WTC11 (cell line): ENCODE measurements around the gene VPS33B. TPM values are rescaled to one million over a fixed set of nuclear protein-coding genes. Genes with fewer than 3 reads are reported as not detected.
A peak's percentile ranks its signal among the peaks of the same experiment; 100 is the strongest.

ENCODE experiments used
- ATAC-seq: fragments of 200-7000 bp; cut with Tn5 transposase; 2 replicates; pipeline ENCODE4 v1.10.0; 2021; ENCODE audit warnings: mild to moderate bottlenecking, moderate library complexity
- CTCF ChIA-PET: fragments of 300-600 bp; sonication (Branson Sonifier 250); formaldehyde crosslinking; loops from one replicate; lab custom pipeline; 2021; ENCODE audit warnings: antibody characterized with exemption; lab: Charles Lee
- POLR2A ChIA-PET: fragments of 350-600 bp; sonication (Branson Sonifier 250); formaldehyde crosslinking; loops from one replicate; lab custom pipeline; 2021; ENCODE audit warnings: antibody characterized with exemption; lab: Charles Lee
- DNase-seq: peaks from one replicate; pipeline ENCODE4 v3.0.0; 2021; ENCODE audit warnings: low spot score
- H3K27ac Mint-ChIP-seq: 2 replicates; pipeline ENCODE4 v1.8.0; 2021; ENCODE audit warnings: mixed read lengths
- H3K27me3 Mint-ChIP-seq: 2 replicates; pipeline ENCODE4 v1.8.0; 2021; ENCODE audit warnings: low read depth, mild to moderate bottlenecking, moderate library complexity, mixed read lengths
- H3K36me3 Mint-ChIP-seq: 2 replicates; pipeline ENCODE4 v1.8.0; 2021; ENCODE audit warnings: mixed read lengths
- H3K4me1 Mint-ChIP-seq: 2 replicates; pipeline ENCODE4 v1.8.0; 2022; ENCODE audit warnings: mixed read lengths
- H3K4me3 Mint-ChIP-seq: 2 replicates; pipeline ENCODE4 v1.8.0; 2021; ENCODE audit warnings: mild to moderate bottlenecking, moderate library complexity, mixed read lengths
- H3K9me3 Mint-ChIP-seq: 2 replicates; pipeline ENCODE4 v1.8.0; 2021; ENCODE audit warnings: mixed read lengths
- CREB1 ChIP-seq: sonication (generic); formaldehyde crosslinking; IDR thresholded peaks from 2 replicates; pipeline ENCODE4 v1.8.0; 2023; ENCODE audit warnings: mild to moderate bottlenecking, missing genetic modification reagents
- CREM ChIP-seq: sonication (generic); formaldehyde crosslinking; IDR thresholded peaks from 2 replicates; pipeline ENCODE4 v1.8.1; 2022; ENCODE audit warnings: mild to moderate bottlenecking, missing genetic modification reagents, moderate library complexity
- E2F4 ChIP-seq: sonication (generic); formaldehyde crosslinking; IDR thresholded peaks from 2 replicates; pipeline ENCODE4 v1.8.1; 2022; ENCODE audit warnings: low read depth, mild to moderate bottlenecking, moderate library complexity, missing genetic modification reagents, borderline replicate concordance
- FOXJ3 ChIP-seq: sonication (generic); formaldehyde crosslinking; IDR thresholded peaks from 2 replicates; pipeline ENCODE4 v1.9.0; 2021; ENCODE audit warnings: missing genetic modification reagents, mild to moderate bottlenecking, borderline replicate concordance
- FOXP4 ChIP-seq: sonication (generic); formaldehyde crosslinking; IDR thresholded peaks from 2 replicates; pipeline ENCODE4 v1.8.0; 2022; ENCODE audit warnings: mild to moderate bottlenecking, missing genetic modification reagents
- GABPB1 ChIP-seq: sonication (generic); formaldehyde crosslinking; IDR thresholded peaks from 2 replicates; pipeline ENCODE4 v1.8.1; 2023; ENCODE audit warnings: mild to moderate bottlenecking, missing genetic modification reagents
- GRHL2 ChIP-seq: fragments of 250-450 bp; sonication (Bioruptor Pico); IDR thresholded peaks from 2 replicates; pipeline ENCODE4 v1.8.0; 2022; ENCODE audit warnings: mild to moderate bottlenecking, moderate library complexity; ENCODE audit not compliant: insufficient replicate concordance, severe bottlenecking
- GTF2I ChIP-seq: fragments of 250-450 bp; sonication (Bioruptor Pico); conservative IDR thresholded peaks from 2 replicates; pipeline ENCODE4 v1.4.0; 2021; ENCODE audit warnings: mild to moderate bottlenecking
- HMGA2 ChIP-seq: fragments of 250-450 bp; sonication (Bioruptor Pico); IDR thresholded peaks from 2 replicates; pipeline ENCODE4 v1.4.0; 2021; ENCODE audit warnings: mild to moderate bottlenecking, moderate library complexity
- MXD4 ChIP-seq: fragments of 250-450 bp; sonication (Bioruptor Pico); IDR thresholded peaks from 2 replicates; pipeline ENCODE4 v1.8.0; 2021; ENCODE audit warnings: mild to moderate bottlenecking, moderate library complexity, borderline replicate concordance
- SMAD4 ChIP-seq: sonication (generic); formaldehyde crosslinking; IDR thresholded peaks from 2 replicates; pipeline ENCODE4 v1.8.0; 2022; ENCODE audit warnings: mild to moderate bottlenecking, missing genetic modification reagents
- TCF7 ChIP-seq: sonication (generic); formaldehyde crosslinking; IDR thresholded peaks from 2 replicates; pipeline ENCODE4 v1.8.0; 2022; ENCODE audit warnings: mild to moderate bottlenecking, low read depth, missing genetic modification reagents, moderate library complexity
- TEAD1 ChIP-seq: sonication (generic); formaldehyde crosslinking; IDR thresholded peaks from 2 replicates; pipeline ENCODE4 v1.8.0; 2022; ENCODE audit warnings: mild to moderate bottlenecking, missing genetic modification reagents
- ZNF219 ChIP-seq: sonication (generic); formaldehyde crosslinking; IDR thresholded peaks from 2 replicates; pipeline ENCODE4 v1.8.0; 2023; ENCODE audit warnings: missing genetic modification reagents, mild to moderate bottlenecking, borderline replicate concordance
- ZNF416 ChIP-seq: fragments of 250-450 bp; sonication (Bioruptor Pico); IDR thresholded peaks from 2 replicates; pipeline ENCODE4 v1.9.0; 2021; ENCODE audit warnings: mild to moderate bottlenecking, inconsistent platforms
- ZNF423 ChIP-seq: fragments of 250-450 bp; sonication (Bioruptor Pico); IDR thresholded peaks from 2 replicates; pipeline ENCODE4 v2.1.2; 2022; ENCODE audit warnings: mild to moderate bottlenecking, moderate library complexity
- ZNF671 ChIP-seq: fragments of 250-450 bp; sonication (Bioruptor Pico); IDR thresholded peaks from 2 replicates; pipeline ENCODE4 v1.8.0; 2021; ENCODE audit warnings: mild to moderate bottlenecking
- total RNA-seq: library from RNA; stranded (reverse); gene quantifications from 3 replicates; pipeline ENCODE4 v1.2.3, GENCODE V29; 2021
- TF ChIP-seq, protein P1 (sequence below): fragments of 200-600 bp; IDR thresholded peaks from 2 replicates; pipeline ENCODE4 v1.8.0; 2022; ENCODE audit warnings: antibody characterized with exemption
- TF ChIP-seq, protein P2 (sequence below): sonication (generic); formaldehyde crosslinking; IDR thresholded peaks from 2 replicates; pipeline ENCODE4 v1.8.1; 2023; ENCODE audit warnings: mild to moderate bottlenecking, missing genetic modification reagents, borderline replicate concordance

Gene VPS33B
- total RNA-seq, 1 experiment from 2014 or later: 21.1 TPM

- ATAC-seq: no peak
- CTCF ChIA-PET: no interaction called here
- TF ChIP-seq ZNF671 (CRISPR knock-in tag): no peak
- TF ChIP-seq, all 79 proteins: peak for 0
- POLR2A ChIA-PET: no interaction called here
- Mint-ChIP-seq H3K4me3 (no peak overlapping the region), H3K27ac (no peak overlapping the region), H3K27me3 (no peaks in the 10 kb centered on the region), H3K9me3 (no peaks in the 10 kb centered on the region), H3K36me3 (peaks cover 53% of the 10 kb centered on the region), H3K4me1 (0 out of 2 replicates have a peak, but pooled peaks cover under 1% of the 10 kb centered on the region)
- DNase-seq: no peak
Observed at GRCh38 chr15:91001209-91001608, 21.2 kb downstream of the VPS33B start.

DNA sequence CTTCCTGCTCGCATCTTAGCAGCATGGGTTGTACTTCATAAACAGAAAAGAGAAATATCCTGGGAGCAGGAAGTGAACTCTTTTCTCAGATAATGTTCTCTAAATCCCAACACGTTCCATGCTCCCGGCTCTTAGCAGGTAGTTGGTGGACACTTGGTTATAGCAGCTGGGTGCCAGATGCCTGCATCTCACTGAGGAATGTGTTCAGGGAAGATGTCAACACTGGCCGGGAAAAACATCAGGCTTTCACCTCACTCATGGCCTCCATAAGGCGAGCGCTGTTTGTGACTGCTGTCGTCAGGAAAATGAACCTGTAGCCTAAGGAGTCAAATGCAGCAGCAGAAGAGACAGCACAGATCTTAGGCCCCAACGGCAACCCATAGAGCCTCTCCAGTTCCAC is 23.7 kb downstream of the VPS33B start:
- ATAC-seq (no peak), DNase-seq (no peak)
- Mint-ChIP-seq H3K4me1 (peaks cover 6% of the 10 kb centered on the region; the same call in 1 of the 2 replicates), H3K27me3 (no peaks in the 10 kb centered on the region), H3K27ac (no peak overlapping the region), H3K36me3 (peaks cover 40% of the 10 kb centered on the region), H3K4me3 (no peak overlapping the region), H3K9me3 (no peaks in the 10 kb centered on the region)
- POLR2A ChIA-PET: no interaction called here
- CTCF ChIA-PET: no interaction called here
- no peak for TF ChIP-seq TEAD1 (CRISPR knock-in tag)
- no peak for TF ChIP-seq ZNF671 (CRISPR knock-in tag)
- TF ChIP-seq ZNF219 (CRISPR knock-in tag): no peak
- TF ChIP-seq, protein P1, sequence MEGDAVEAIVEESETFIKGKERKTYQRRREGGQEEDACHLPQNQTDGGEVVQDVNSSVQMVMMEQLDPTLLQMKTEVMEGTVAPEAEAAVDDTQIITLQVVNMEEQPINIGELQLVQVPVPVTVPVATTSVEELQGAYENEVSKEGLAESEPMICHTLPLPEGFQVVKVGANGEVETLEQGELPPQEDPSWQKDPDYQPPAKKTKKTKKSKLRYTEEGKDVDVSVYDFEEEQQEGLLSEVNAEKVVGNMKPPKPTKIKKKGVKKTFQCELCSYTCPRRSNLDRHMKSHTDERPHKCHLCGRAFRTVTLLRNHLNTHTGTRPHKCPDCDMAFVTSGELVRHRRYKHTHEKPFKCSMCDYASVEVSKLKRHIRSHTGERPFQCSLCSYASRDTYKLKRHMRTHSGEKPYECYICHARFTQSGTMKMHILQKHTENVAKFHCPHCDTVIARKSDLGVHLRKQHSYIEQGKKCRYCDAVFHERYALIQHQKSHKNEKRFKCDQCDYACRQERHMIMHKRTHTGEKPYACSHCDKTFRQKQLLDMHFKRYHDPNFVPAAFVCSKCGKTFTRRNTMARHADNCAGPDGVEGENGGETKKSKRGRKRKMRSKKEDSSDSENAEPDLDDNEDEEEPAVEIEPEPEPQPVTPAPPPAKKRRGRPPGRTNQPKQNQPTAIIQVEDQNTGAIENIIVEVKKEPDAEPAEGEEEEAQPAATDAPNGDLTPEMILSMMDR: no peak

- ATAC-seq (peak; percentile 97), DNase-seq (peak; percentile 99)
- Mint-ChIP-seq H3K36me3 (peaks cover 26% of the 10 kb centered on the region), H3K9me3 (no peaks in the 10 kb centered on the region), H3K27me3 (no peaks in the 10 kb centered on the region), H3K4me3 (peak within 1 kb of the TSS; percentile 99), H3K4me1 (peaks cover 23% of the 10 kb centered on the region), H3K27ac (peak within 1 kb of the TSS; percentile 99)
- ChIA-PET CTCF (interaction anchor here (0.7 to 3.7 kb wide), 6 partner anchors 38 to 253 kb away, joined by 3 to 31 read pairs (median 4); partner anchors contain the start of genes HDDC3 and RCCD1), POLR2A (interaction anchor here (0.6 to 1.2 kb wide), 7 partner anchors 14 to 55 kb away, joined by 3 to 4 read pairs (median 3); partner anchors contain the start of gene RCCD1)
- TF ChIP-seq TCF7 (no peak; the same call in 1 of the 2 replicates), E2F4 (CRISPR knock-in tag) (peak; percentile 89; the same call in 1 of the 2 replicates), CREM (CRISPR knock-in tag) (peak; percentile 96), ZNF423 (CRISPR knock-in tag) (no peak), HMGA2 (CRISPR knock-in tag) (peak; percentile 30; the same call in 1 of the 2 replicates), MXD4 (CRISPR knock-in tag) (no peak), GABPB1 (peak; percentile 75), GTF2I (CRISPR knock-in tag) (no peak), GRHL2 (CRISPR knock-in tag) (no peak), FOXJ3 (CRISPR knock-in tag) (no peak), SMAD4 (CRISPR knock-in tag) (no peak; the same call in 1 of the 2 replicates), CREB1 (CRISPR knock-in tag) (no peak), FOXP4 (CRISPR knock-in tag) (peak; percentile 81), ZNF416 (no peak)
- TF ChIP-seq, protein P2, sequence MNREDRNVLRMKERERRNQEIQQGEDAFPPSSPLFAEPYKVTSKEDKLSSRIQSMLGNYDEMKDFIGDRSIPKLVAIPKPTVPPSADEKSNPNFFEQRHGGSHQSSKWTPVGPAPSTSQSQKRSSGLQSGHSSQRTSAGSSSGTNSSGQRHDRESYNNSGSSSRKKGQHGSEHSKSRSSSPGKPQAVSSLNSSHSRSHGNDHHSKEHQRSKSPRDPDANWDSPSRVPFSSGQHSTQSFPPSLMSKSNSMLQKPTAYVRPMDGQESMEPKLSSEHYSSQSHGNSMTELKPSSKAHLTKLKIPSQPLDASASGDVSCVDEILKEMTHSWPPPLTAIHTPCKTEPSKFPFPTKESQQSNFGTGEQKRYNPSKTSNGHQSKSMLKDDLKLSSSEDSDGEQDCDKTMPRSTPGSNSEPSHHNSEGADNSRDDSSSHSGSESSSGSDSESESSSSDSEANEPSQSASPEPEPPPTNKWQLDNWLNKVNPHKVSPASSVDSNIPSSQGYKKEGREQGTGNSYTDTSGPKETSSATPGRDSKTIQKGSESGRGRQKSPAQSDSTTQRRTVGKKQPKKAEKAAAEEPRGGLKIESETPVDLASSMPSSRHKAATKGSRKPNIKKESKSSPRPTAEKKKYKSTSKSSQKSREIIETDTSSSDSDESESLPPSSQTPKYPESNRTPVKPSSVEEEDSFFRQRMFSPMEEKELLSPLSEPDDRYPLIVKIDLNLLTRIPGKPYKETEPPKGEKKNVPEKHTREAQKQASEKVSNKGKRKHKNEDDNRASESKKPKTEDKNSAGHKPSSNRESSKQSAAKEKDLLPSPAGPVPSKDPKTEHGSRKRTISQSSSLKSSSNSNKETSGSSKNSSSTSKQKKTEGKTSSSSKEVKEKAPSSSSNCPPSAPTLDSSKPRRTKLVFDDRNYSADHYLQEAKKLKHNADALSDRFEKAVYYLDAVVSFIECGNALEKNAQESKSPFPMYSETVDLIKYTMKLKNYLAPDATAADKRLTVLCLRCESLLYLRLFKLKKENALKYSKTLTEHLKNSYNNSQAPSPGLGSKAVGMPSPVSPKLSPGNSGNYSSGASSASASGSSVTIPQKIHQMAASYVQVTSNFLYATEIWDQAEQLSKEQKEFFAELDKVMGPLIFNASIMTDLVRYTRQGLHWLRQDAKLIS (CRISPR knock-in tag): no peak
Observed at GRCh38 chr15:90994417-90995311, 27.7 kb downstream of the VPS33B start, which contains the start of gene PRC1. PRC1 (minus strand) TSS chr15:90994535; CDS start chr15:90994417, 118 bp downstream.
